Left colon (tissue), 2 donors: ENCODE results near the gene LIMA1. TPM values are rescaled to one million over a fixed set of nuclear protein-coding genes. Genes with fewer than 3 reads are reported as not detected.
A peak's percentile ranks its signal among the peaks of the same experiment; 100 is the strongest.
"Not testable (repeated sequence)": the region's sequence is repeated elsewhere in the genome, so short reads cannot be mapped to it uniquely, and the experiment has no call there.

Experiments used
- ATAC-seq: fragments of 200-7000 bp; cut with Tn5 transposase; one replicate; pipeline ENCODE4 v1.9.1; 2020; ENCODE audit warnings: mild to moderate bottlenecking, moderate library complexity
- DNase-seq, 2 donors: peaks; one replicate each; pipeline ENCODE4 v3.0.0-alpha.2; 2020
- intact Hi-C, 2 donors: fragments of 100-400 bp; cut with DNase I in 1 of 2; cut with micrococcal nuclease in 1 of 2; formaldehyde crosslinking; loops; one replicate each; pipeline versions ENCODE4 v1.11.2 to v1.14.0; 2022; cut with DNase I, micrococcal nuclease
- total RNA-seq, 2 donors: library from RNA; stranded (reverse); fragmentation: NEBNext Ultra II Directional; extraction: Animal tissue kit (Norgen Biotek cat#: 25700); gene quantifications; one replicate each; pipeline ENCODE4 v1.2.1, GENCODE V29; 2021
- donor health status: DM: no; HTN: no; CAD: no.
- donor health status: DM: yes; HTN: yes; CAD: no.

Gene LIMA1
- total RNA-seq, 2 donors from 2014 or later = 279 to 296 TPM

DNA sequence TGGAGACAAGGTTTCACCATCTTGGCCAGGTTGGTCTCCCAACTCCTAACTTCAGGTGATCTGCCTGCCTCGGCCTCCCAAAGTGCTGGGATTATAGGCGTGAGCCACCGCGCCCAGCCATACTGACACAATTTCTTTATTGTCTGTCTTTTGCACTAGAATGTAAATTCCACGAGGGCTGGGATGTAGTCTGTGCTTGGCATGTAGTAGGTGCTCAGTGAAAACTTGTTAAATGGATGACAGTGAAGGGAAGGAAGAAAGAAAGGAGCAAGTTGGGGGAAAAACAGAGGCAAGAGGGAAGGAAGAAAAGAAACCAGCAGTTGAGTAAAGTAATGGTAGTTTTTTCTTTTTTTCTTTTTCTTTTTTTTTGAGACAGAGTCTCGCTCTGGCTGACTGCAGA, 53.1 kb downstream of the LIMA1 start:
- DNase-seq (no peak), ATAC-seq (no peak)
- intact Hi-C loops = no loop called here

DNA sequence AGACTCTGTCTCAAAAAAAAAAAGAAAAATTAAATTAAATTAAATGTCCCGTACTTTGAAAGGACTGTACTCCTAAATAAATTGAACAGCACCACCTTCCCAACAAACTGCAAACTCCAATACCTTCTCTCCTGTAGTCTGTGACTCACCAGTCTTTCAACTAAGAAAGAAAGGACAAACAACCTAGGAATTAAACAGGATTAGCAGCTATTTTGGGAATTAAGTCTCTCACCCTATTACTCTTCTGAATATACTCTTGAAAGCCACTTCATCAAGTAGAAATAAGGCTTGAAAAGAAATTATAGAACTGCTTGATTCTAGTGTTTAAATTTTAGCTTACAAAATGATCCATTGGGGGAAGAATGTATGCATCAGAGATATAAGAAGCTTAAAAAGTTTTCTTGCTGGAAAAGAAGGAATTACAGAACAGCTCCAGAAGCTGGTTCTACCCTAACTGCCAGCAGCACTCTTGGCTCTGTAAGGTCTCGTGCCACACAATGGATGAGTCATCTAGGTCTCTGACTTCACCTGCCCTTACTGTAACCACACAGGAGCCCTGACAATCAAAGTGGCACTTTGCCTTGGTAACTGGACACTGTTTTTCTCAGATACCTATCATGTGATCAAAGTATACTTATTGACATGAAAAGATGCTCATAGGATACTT, 59.2 kb downstream of the LIMA1 start:
- intact Hi-C loops = no loop called here
- ATAC-seq = peak; percentile 78
- no peak for DNase-seq

DNA sequence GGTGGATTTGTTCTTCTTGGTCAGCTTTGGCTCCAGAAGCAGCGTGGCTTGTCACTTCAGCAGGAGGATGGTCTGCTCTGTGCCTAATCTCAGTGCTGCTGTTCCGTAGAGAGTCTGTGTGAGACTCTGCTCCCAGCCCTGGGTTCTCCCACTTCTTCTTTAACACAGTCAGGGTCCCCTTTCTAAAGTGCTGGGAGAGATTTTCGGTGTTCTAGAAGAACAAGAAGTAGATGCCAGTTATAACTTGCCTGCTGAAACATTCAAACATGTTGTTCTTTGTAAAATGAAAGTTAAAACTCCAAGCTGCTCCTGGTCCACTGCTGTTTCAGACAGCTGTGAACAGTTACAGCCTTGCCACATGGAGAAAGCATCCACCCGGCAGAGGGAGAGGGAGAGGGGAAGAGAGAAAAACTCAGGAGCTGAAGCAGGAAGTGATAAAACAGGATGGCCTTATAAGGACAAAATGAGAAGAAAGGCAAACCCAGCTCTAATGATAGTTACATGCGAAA, 61.0 kb downstream of the LIMA1 start:
- DNase-seq (peak in 1 of 2 donors; percentile 58), ATAC-seq (peak; percentile 29)
- intact Hi-C loops = no loop called here

- intact Hi-C loops = no loop called here
- ATAC-seq (no peak), DNase-seq (no peak)
These were observed 61.9 kb downstream of the LIMA1 start for GRCh38 chr12:50221228-50222008.

- DNase-seq (no peak), ATAC-seq (no peak)
- intact Hi-C loops = no loop called here
These were observed 62.8 kb downstream of the LIMA1 start for GRCh38 chr12:50220363-50220995.

- DNase-seq (no peak), ATAC-seq (no peak)
- intact Hi-C loops = no loop called here
These were observed 63.8 kb downstream of the LIMA1 start for GRCh38 chr12:50219544-50219943.

- intact Hi-C loops, ATAC-seq, DNase-seq: not testable (repeated sequence)
These were observed 64.3 kb downstream of the LIMA1 start for GRCh38 chr12:50219001-50219400.

DNA sequence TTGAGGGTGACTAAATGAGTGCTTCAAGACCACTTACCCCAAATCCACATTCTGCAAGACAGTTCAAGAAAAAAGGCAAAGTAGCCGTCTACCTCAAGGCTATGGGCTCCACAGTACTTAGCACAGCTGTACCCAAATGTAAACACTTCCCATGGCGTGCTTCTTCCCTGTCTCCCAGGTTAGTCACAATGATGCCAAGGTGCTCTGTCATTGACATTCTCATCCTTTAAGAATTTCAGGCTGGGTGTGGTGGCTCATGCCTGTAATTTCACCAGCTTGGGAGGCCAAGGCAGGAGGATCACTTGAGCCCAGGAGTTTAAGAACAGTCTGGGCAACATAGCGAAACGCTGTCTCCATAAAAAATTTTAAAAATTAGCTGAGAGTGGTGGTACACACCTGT, 64.9 kb downstream of the LIMA1 start:
- no peak for DNase-seq
- ATAC-seq = peak; percentile 15
- intact Hi-C loops = no loop called here

DNA sequence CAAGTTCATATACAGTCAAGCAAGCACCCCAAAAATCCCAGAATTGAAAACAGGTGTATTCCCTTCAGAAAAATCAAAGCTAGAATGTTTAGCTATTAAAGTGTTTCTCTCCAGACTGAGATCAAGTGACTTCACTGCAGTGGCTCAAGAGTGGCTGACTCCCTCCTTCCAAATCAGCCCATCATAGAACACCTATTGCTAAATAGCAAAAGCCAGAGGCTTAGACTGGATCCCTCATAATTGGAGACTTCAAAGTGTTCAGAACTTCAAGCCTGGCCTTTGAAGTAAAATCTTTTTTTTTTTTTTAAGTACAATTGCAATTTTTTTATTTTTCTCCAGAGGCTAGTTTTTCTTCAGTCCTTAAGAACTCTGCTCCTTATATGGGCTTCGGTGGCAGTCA, 66.1 kb downstream of the LIMA1 start:
- intact Hi-C loops = no loop called here
- ATAC-seq = no peak
- no peak for DNase-seq

DNA sequence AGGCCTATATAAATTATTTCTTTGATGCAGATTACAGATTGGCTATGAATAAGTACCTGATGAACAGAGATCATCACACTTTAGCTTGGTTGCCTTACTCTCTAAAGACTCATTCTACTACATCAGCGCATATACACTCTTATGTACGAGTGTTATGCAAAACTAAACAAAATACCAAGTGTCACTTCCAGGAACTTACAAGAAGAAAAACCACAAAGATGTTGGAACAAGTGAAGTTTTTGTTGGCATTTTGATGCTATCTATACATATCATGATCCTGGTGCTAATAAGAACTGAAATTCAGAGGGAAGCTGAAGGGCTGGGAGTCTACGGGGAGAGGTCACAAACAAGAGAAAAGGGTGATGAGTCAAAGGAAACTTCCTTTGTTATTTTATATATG, 68.3 kb downstream of the LIMA1 start:
- DNase-seq (no peak), ATAC-seq (no peak)
- intact Hi-C loops = no loop called here

- DNase-seq (no peak), ATAC-seq (no peak)
- intact Hi-C loops = no loop called here
These were observed 69.3 kb downstream of the LIMA1 start for GRCh38 chr12:50214018-50214417.

DNA sequence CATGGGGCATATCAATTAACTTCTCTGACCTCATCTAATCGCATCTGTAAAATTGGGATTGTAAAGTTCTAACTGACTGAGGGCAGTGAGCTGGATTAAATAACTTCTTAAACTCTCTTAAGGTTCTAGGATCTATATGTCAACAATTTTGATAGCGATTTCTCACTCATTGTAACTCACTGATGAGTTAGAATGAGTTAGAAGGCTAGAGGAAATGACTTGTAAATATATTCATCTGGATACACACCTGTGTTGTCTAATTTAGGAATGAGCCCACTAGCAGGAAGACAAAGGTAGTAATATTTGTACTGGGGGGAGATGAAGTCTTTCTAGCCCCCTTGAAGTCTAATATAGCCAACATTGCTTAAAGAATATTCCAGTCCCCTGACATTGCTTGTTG, 69.9 kb downstream of the LIMA1 start:
- no peak for ATAC-seq
- DNase-seq = no peak
- intact Hi-C loops = no loop called here

DNA sequence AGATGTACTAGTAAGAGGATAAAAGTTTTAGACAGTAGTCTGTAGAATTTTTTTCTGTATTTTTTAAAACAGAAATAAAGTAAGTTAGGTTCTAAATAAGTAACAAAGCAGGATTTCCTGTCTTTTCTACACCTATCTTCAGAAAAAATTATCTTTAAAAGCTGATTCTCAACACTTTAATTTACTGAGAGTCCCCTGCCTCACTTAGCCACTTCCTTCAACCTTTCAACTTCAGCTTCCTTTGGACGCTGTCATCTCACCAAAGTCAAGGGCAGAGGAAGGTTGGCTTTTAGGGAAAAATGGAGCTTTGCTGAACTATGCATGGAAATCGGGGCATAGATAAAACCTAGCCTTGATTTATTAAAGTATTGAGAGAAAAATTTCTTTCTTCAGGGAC, 71.3 kb downstream of the LIMA1 start:
- intact Hi-C loops = no loop called here
- ATAC-seq = no peak
- no peak for DNase-seq

- intact Hi-C loops = no loop called here
- ATAC-seq (no peak), DNase-seq (no peak)
These were observed 71.8 kb downstream of the LIMA1 start for GRCh38 chr12:50211392-50212070.

DNA sequence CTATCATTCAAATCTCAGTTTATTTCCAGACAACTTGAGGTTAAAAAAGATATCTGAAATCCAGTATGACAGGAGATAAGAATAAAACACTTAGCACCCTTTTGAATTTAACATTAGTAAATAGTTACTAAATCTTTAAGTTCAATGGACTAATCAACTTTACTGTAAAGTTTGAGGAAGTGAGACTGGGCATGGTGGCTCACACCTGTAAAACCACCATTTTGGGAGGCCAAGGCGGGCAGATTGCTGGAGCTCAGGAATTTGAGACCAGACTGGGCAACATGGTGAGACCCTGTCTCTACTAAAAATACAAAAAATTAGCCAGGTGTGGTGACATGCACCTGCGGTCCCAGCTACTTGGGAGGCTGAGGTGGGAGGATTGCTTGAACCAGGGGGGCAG, 75.9 kb downstream of the LIMA1 start:
- DNase-seq (no peak), ATAC-seq (no peak)
- intact Hi-C loops = no loop called here

DNA sequence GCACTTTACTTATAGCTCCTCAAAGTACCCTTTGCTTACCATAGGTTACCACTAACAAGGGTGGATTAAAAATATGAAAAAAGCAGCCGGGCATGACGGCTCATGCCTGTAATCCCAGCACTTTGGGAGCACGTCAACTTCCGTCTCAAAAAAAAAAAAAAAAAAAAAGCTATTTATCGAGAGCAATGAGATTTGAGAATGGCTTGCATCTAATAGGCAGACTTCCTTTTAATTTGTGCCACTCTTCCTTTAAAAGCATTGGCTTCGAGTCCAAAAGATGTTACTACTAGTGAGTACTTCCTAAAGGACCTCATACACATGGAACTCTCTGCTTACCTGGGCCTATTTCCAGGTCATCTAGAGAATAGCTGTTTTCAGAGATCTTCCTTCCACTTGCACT, 77.7 kb downstream of the LIMA1 start:
- ATAC-seq (no peak), DNase-seq (no peak)
- intact Hi-C loops = no loop called here

DNA sequence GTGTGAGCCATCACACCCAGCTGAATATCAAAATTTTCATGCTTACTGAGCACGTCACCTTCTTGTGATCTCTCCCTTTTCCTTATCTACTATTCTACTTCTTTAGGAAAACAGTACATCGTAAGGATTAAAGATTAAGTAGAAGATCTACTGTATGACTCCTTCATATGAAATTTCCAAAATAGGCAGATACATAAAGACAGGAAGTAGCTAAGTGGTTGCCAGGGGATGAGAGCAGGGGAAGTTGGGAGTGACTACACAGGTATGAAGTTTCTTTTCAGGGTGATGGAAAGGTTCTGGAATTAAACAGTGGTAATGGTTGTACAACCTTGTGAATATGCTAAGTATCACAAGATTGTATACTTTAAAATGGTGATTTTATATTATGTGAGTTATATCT, 79.6 kb downstream of the LIMA1 start:
- ATAC-seq = no peak
- intact Hi-C loops = no loop called here
- DNase-seq = no peak

GRCh38 chr12:50201987-50202521, 81.3 kb downstream of the LIMA1 start:
- ATAC-seq (peak; percentile 86), DNase-seq (peak in 1 of 2 donors; percentile 53)
- intact Hi-C loops = no loop called here

DNA sequence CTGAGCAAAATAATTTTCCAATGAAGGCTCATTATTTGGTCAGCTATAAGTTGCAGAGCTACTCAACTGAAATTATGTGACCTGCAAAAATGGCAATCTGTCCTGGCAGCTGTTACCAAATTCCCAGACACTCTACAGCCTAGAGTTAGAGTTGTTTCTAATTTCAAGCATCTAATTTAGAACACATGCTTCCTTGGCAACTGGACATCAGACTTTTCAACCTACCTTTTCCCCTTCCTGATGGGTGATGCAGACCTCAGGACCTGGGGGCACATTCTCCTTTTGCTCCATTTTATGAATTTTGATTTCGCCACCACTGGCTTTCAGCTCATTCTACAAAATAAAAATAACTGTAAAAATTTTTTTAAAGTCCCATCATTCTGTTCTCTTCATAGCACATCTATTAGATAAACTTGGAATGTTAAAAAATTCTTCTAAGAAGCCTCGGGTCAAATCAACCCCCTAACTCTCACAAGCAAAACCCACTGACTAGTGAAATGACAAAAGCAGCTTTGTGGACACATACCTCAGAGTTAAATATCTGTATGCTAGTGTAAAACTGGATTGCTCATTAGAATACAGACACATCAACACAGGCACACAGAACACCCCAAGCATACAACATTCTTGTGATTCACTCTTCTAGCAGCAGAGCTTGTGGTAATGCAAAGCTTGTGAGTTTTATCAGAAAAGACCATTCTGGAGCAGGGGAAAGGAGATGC, 82.6 kb downstream of the LIMA1 start:
- ATAC-seq (no peak), DNase-seq (no peak)
- intact Hi-C loops = no loop called here
